Liver (tissue), 3 donors: Measurements from ENCODE around the gene JCHAIN.

Experiments
- ATF3 ChIP-seq: IDR thresholded peaks from 2 replicates; pipeline ENCODE4 v1.6.1; 2016; ENCODE audit warnings: antibody characterized with exemption
- CTCF ChIP-seq: fragments of 150-350 bp; IDR thresholded peaks from 2 replicates; pipeline ENCODE4 v1.5.1; 2017; ENCODE audit warnings: improper control_type of control experiment, low read depth, low read length; ENCODE audit not compliant: missing input control
- EGR1 ChIP-seq, 2 donors: IDR thresholded peaks; 2 replicates each; pipeline ENCODE4 v1.6.1; 2016 to 2018; ENCODE audit warnings: antibody characterized with exemption in 2 of 2, low read depth in 2 of 2
- MAX ChIP-seq: IDR thresholded peaks from 2 replicates; pipeline ENCODE4 v1.6.1; 2016; ENCODE audit warnings: antibody characterized with exemption
- RAD21 ChIP-seq, 2 donors: IDR thresholded peaks; 2 replicates each; pipeline ENCODE4 v1.6.1; 2016; ENCODE audit warnings: antibody characterized with exemption in 2 of 2, mild to moderate bottlenecking in 2 of 2
- YY1 ChIP-seq: IDR thresholded peaks from 2 replicates; pipeline ENCODE4 v1.6.1; 2016; ENCODE audit warnings: antibody characterized with exemption, mild to moderate bottlenecking
- ZBTB33 ChIP-seq: IDR thresholded peaks from 2 replicates; pipeline ENCODE4 v1.6.1; 2016; ENCODE audit warnings: antibody characterized with exemption
- donor health status: healthy.
- donor health status: healthy.

- TF ChIP-seq CTCF (no peak), ZBTB33 (no peak), MAX (no peak), EGR1 (IDR thresholded peaks at IDR 0.05; ENCODE audit: low read depth in 2 of 2) (no peak), YY1 (no peak), ATF3 (no peak), RAD21 (IDR thresholded peaks at IDR 0.05) (no peak)
These were observed 43.0 kb downstream of the JCHAIN start for GRCh38 chr4:70623323-70623722.
